ENCODE data around the gene EDC3.

Gene EDC3

DNA sequence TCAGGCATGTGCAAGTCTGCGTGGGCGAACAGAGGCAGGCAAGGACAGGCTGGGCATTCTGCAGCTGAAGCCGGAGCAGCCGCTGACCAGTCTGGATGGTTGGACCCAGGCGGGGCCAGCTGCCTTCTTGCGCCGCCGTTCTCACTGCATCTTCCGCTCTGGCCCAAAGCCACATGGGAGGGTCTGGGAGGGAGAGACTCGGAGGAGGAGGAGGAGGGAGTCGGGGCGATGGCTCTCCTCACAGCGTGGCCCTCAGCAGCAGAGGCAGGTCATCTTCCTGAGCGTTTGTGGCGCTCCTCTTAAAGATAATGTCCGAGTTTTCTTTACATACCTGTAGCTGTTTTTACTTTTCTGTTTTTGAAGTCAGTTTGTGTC is 74.3 kb downstream of the EDC3 start:
- no peak for DNase-seq

DNA sequence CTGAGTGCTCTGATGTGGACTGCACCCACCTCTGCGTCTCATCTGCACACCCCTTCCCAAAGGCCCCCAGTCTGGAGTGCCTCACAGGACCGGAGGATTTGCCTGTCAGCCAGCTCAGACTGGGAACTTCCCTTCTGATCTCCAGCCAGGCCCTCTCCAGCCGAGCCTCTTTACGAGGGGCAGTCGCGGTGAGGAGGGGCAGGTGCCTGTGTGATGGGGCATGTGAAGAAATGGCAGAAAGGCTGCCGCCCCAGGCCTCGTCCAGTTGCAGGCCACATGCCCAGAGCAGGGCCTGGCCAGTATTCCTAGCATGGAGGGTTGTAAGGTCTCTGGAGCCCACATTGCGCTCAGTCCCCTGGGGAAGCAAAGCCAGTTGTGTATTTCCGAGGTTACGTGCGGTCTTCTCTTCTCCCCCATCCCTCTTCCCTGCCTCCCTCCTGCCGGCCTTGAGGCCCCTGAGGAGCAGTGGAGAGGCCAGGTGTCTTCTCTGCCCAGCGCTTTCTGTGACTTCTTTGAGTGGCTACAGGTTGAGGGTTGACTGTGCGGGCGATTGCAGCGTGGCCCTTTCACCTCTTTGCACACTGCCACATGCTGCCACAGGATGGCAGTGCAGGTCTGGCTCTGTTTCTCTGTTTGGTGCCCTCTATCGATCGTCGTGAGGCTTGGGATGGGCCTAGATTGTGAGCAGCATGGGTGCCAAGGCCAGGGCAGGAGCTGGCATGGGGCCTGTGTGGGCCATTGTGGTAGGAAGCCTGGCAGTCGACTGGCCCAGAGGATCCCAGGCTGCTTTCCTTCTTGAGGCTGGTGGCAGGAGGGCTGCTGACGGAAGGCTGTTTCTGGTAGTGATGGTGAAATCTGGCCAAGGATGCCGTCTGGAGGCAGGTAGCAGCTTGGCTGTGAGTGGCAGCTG is 74.9 kb downstream of the EDC3 start:
- no peak for DNase-seq

DNA sequence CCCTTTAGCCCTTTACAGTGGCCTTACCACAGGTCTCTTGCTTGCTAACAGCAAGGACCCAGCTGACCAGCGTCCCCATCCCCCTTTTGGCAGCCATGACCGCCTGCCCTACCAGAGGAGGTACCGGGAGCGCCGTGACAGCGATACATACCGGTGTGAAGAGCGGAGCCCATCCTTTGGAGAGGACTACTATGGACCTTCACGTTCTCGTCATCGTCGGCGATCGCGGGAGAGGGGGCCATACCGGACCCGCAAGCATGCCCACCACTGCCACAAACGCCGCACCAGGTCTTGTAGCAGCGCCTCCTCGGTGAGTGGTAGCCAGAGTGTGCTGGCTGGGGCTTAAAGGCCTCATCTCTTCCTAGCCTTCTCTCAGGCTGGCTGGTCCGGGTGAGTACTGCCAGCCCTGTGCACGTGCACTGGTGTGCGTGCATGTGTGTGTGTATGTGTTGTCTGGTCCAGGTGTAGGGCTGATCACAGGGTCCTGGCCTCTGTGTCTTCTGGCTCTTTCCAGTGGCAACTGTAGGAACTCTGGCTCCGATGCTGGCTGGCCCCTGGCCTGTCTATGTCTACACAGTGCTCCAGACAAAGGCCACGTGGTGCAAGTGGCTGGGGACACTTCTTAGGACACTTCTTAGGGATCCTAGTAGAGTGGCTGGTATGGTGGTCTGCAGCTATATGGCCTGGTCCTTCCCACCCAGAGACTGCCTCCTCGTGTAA is 75.7 kb downstream of the EDC3 start:
- DNase-seq, result no peak

DNA sequence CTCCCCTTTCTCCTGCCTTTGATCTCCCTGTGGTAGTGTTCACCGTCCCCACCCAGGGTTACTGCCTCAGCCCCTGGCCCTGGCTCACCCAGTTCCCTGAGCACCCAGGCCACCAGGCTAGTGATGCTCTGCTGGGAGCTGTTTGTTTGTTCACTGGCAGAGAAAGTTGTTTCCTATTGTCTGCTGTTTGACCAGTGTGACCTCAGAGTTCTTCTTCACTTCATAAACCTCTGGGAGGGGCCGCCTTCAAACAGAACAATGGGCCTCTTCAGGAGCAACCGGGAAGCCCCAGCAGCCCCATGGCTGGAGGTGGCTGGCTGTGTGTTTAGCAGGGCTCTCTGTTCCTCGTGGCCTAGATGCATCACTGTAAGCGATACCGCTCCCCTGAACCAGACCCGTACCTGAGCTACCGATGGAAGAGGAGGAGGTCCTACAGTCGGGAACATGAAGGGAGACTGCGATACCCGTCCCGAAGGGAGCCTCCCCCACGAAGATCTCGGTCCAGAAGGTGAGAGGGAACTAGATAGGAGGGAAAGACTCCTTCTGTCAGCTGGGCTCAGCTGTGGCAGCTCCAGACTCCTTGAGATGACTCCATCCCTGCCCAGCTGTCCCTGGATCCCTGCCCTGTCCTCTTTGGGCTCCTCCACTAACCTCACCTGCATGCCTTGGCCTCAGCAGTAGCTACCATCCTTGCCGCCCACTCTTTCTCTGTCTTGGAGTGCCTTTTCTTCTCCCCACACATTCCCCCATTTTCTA is 76.8 kb downstream of the EDC3 start:
- no peak for DNase-seq

DNA sequence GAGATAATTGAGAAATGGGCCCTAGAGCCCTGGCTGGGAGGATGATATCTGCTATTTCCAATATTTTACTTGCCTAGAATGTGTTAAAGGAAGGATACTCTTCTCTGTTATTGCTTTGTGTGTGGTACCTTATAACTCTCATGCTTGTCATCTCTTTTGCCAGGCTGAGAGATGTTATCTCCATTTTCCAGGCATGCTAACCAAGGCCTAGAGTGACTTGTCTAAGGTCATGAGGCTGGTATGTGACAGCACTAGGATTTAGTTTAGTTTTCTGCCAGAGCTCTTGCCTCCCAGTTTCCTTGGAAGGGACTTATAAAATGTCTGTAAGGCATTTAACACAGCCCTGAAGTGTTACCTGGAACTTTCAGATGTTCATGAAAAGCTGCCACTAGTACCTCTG is 78.8 kb downstream of the EDC3 start:
- DNase-seq, result no peak

DNA sequence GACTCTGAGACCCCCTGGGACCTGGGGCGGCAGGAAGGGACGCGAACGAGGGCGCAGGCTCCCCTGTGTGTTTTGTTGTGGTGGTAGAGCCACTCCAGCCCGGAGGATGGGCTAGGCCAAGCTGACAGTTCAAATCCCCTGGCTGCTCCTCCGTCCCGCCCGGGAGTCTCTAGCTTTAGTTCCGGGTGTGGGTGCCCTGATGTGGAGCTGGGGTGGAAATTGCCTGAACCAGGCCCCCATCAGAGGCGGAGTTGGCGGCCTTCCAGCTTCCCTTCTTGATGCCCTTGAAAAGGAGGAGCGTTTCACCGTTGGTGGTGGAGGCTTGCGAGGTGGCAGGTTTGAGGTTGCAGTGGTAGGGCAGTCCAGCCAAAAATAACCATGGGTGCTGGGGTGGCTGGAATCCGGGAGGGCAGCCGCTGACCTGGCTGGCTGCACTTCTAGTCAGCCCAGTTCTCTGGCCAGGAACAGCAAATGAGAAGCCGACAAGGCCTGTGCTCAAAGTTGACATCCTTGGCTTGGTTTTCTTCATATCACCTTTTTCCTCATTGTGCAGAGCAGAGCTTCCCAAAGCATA is 79.4 kb downstream of the EDC3 start:
- no peak for DNase-seq

DNA sequence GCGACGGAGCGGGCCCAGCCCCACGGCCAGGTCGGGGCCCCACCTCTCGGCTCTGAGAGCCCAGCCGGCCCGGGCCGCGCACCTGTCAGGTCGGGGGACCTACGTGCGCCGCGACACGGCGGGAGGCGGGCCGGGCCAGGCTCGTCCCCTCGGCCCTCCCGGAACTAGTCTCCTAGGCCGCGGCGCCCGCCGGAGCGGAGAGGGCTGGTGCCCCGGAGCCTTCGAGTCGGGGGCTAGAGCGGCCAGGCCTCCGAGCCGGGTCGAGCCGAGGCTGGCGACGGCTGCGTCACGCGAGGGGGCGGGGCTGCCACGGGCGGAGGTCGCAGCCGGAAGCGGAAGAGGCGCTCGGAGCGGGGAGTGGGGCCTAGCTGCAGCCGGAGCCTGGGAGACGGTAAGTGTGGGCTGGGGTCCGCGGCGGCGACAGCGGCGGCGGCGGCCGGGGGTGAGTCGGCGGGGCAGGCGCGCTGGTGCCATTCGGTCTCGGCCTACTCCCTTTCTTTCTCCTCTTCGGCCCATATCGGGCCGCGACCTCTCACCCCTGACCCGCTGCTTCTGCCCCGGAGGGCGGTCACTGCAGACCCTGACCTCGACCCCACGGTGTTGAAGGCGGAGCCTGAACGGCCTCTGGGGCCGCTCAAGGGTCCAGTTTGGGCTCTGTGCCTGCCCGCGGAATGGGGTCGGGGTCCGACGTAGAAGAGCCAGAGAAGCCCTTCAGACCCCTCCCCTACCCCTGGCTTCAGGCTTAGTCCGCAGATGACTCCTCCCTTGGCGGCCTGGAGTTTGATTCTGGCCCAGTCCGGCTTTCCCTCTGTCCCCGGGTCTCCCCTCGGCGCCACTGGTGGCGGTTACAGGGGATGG is 80.1 kb downstream of the EDC3 start, which contains the start of gene CLK3:
Gene CLK3, plus strand, starts transcription at position 329 of the 858 bp plus-strand sequence. CDS start 3,361 bp downstream, outside the sequence.
- DNase-seq, result peak; percentile 74 to 96

DNA sequence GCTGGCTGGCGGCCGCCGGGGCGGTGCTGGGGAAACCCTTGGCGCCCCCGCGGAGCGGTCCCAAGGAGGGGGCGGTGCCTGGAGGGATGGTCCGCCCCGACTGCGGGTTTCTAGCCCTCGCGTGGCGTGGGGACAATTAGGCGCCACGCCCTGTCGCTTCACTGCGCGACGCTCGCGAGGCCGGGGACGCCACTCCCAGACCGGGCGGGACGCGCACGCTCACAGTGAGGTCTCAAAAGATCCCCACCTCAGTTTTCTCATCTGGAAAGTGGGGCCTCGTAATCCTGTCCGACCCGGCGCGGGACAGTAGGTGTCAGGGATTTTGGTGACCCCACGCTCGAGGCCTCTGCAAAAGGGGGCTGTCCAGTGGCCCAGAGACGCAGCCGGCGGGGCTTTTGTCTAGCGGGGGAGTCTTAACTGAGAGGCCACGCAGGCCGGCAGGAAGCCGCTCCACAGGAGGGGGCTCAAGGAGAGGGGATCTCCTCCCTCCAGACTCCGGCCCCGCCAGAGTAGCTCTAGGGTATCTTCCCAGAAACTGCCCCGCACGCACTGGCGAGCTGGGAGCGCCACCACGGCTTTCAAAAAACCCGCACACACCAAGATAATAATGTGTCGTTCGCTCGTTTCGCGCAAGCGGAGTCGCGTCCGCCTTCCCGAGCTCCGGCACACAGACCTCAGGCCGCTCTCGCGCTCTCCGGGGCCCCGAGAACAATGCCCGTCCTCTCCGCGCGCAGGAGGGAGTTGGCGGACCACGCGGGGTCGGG is 80.9 kb downstream of the EDC3 start:
- DNase-seq, result no peak

DNA sequence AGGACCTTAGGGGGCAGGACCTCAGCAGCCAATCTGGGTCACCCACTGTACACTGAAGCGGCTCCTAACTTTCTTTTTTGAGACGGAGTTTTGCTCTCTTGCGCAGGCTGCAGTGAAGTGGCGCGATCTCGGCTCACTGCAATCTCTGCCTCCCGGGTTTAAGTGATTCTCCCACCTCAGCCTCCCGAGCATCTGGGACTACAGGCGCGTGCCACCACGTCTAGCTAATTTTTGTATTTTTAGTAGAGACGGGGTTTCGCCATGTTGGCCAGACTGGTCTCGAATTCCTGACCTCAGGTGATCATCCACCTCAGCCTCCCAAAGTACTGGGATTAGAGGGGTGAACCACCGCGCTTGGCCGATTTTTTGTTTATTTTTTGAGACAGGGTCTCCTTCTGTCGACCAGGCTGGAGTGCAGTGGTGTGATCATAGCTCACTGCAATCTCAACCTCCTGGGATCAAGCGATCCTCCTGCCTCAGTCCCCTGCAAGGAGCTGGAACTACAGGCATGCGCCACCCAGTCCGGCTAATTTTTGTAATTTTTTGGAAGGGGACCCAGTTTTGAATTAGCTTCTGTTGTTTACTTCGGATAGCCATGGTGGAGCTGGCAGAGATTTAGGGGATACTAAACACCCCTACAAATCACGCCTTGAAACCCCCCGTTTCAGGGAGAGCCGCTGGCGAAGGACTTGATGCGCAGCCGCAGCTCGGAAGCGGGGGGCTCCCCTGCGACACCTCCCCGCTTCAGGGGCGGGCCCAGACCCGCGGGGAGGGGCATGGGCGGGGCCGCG is 81.7 kb downstream of the EDC3 start:
- DNase-seq, result peak in 1 of 2 experiments; percentile 13

DNA sequence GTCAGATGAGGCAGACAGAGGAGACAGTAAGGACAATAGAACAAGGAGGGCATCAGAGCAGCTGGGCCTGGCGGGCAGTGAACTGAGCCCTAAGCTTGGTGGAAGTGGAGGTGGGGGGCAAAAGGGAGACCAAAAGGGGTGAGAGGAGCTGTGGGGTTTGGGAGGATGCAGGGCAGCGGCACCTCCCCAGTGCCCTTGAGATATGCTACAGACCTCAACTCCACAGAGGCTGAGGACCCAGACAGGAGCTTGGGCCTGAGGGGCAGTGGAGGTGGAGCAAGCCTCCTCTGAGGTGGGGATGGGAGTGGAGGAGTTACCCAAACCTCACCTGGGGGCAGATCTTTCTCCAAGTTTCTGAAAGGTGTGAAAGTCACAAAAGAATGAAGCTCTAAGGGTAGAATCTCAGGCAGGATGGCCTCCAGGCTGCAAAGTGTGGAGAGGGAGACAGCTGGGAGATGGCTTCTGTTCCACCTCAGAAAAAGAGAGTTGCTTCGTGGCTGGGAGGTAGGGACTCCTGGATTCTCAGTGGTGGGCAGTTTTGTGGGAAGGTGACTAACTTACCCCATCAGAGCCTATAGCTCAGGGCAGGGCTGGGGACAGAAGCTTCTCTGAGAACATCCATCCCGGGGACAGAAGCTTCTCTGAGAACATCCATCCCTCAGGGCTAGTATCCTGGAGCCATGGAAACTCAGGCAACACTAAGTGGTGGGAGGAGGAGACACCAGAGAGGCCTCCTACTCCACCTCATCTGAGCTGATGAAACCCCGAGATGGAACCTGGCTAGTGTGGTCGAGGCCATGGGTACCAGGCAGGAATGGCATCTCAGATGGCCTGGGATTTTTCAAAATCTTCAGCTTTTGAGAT is 82.5 kb downstream of the EDC3 start:
- DNase-seq, result no peak

DNA sequence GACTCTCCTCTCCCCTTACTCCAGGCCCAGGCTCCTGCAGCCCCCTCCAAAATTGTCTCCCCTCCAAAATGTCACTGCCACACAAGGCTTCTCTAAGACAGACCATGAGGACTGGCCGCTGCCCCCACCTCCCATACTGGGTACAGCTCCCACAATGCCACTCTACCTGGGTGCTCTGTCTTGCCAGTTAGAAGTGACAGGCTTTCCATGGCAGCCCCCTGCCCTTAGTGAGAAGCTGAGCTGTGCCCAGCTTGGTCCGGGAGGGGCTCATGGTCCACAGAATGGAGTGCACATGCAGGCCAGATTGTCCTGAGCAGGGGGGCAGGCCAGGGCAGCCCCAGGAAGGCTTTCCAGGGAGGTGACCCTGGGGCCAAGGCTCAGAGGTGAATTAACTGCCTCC is 83.1 kb downstream of the EDC3 start:
- no peak for DNase-seq

DNA sequence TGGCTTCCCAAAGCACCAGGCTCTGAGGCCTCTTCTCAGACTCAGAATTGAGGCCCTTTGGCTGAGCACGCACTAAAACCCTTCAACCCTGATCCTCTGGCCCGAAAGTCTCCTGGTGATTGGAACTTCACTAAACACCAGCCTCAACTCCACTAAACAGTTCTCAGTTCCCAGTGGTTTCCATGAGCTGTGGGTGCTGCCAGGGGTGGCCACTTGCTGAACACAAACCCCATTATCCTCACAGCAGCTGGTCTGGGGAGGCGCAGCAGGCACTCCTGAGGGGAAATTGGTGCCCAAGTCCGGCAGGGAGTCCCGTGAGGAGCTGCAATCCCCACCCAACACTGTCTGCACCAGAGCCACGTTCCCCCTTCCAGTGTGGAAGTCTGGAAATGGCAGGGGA is 84.0 kb downstream of the EDC3 start:
- no peak for DNase-seq

DNA sequence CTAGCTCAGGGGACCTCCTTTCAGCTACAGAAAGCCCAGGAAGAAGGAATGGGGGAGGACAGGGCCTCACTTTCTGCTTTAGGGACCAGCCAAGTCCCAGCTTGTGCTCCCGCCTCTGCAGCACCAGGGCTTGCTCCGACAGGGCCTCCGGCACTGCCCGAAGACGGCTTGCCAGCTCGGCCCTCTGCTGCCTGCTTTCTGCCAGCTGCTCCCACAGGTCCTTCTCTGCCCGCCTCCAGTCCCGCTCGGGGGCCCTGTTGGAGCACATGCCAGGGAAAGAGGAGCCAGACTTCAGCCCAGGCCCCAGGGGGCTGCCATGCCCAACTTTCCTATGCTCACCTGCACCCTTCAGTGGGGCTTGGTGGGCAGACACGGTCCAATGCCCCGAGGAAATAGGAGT is 84.5 kb downstream of the EDC3 start:
- no peak for DNase-seq

DNA sequence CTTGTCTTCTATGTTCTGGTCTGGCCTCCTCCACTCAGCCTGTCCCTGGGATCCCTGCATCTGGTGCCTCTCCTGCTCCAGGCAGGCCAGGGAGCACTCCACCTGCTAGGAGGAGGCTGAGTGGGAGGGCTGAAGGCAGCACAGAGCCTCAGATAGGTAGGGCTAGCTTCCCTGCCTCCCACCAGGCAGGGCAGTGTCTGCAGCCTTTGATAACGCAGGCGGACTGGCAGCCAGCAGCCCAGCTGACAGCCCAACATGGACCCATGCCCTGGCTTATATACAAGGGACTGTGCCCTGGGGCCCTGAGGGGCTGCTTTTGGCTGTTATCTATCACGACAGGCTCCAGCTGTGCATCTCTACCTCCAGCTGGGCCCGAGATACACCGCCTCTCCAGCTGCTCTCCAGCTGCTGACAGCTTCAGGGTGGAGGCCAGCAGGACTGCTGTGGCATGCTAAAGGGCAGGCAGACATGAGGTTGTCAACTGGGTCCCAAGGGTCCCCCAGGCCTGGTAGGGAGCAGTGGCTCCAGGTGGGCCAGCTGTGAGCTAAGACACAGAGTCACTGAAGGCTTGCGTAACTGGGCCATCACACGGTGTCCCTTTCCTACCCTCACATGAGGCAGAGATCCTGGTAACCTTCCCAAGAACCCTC is 85.4 kb downstream of the EDC3 start:
- no peak for DNase-seq

DNA sequence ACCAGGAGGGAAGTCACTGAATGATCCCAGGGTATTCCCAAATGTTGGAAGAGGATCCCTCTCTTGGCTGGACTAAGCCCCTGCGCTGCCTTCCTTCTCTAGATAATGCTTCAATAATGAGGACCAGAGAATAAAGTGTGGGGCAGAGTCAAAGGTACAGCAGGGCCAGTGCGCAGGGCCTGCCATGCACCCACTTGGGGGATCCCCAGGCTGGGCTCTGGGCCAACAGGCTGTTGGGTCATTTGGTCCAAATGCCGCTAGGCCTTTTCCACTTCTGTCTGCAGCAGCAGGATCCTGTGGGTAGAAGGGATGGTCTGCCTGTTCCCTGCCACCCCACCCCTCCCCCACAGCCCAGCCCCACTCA is 85.9 kb downstream of the EDC3 start:
- DNase-seq, result no peak

DNA sequence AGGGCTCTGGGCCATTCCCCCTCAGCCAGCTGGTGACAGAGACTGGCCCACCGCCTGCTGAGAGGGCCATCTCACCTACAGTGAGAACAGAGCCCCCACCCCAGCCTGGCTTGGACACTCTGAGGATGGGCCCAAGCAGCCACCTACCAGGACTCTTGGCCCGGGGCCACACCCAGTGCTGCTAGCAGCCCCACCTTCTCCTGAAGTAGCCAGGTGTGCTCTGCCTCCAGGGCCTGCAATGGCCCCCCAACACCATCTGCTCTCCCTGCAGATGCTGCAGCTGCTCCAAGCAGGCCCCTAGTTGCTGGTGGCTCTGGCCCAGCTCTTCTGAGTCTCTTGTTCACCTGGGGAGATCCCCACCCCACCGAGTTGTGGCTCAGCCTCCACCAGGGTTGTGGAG is 87.0 kb downstream of the EDC3 start:
- DNase-seq, result no peak

DNA sequence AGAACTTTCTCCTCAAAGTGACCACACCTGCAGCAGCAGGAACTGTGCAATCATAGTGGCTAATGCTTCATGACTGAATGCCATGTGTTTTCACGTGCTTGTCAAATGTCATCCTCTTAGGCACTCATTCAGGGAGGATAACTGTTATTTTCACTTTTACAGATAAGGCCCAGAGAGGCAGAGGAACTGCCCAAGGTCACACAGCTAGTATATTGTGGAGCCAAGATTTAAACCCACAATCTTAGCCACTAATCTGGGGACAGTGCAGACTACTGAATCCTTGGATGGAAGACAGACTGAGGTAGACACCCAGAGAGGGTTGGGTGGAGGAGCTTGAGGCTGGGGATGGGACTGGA is 90.1 kb downstream of the EDC3 start:
- DNase-seq, result no peak

DNA sequence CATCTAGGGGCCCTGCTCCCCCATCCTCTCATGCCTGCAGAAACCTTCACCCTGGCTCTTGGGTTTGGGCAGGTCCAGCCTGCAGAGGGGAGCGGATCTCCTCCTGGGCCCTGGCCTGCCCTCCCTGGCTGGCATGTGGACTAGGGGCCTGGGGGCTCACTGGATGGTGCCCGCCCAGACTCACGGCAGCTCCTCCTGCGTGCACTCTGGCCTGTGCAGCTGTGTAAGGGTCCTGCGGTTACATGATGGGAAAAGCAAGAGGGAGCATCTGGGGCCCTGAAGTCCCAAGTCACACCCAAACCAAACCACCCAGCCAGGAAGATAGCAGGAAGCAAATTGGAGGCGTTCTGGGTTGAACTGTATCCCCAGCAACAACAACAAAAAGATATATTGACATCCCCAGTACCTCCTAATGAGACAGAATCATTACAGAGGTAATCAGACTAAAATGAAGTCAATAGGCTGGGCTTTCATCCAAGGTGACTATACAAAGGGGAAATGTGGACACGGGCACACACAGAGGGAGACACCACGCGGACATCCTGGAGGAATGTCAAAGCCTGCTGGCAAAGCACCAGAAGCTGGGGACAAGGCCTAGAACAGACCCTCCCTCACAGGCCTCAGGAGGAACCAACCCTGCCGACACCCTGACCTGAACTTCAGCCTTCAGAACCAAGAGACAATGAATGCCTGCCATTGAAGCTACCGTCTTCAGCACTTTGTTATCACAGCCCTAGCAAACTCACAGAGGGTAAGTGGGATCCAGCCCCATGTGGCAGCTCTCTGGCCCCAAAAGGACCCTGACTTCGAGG is 90.6 kb downstream of the EDC3 start:
- no peak for DNase-seq

Data from NCI-H187 (cell line).